HEK293T (cell line): ENCODE data around the gene DACH1.

Source experiments
- CTCF ChIA-PET: fragments of 350-600 bp; formaldehyde crosslinking; extraction: SDS; loops from one replicate; lab custom pipeline; 2021; ENCODE audit warnings: antibody characterized with exemption, inconsistent platforms; lab: Yijun Ruan, JAX
- POLR2A ChIA-PET: fragments of 350-600 bp; formaldehyde crosslinking; extraction: SDS; loops from one replicate; lab custom pipeline; 2020; ENCODE audit warnings: antibody characterized with exemption, inconsistent platforms; lab: Yijun Ruan, JAX
- DNase-seq: peaks from one replicate; pipeline ENCODE4 v3.0.0; 2012; ENCODE audit warnings: mixed read lengths; ENCODE audit errors: extremely low spot score
- ARNT ChIP-seq: fragments of 450-650 bp; IDR thresholded peaks from 2 replicates; pipeline ENCODE4 v1.6.1; 2017; ENCODE audit warnings: mild to moderate bottlenecking
- BHLHE40 ChIP-seq: fragments of 450-650 bp; IDR thresholded peaks from 2 replicates; pipeline ENCODE4 v1.6.1; 2016; ENCODE audit warnings: mild to moderate bottlenecking, moderate library complexity, borderline replicate concordance
- CTBP1 ChIP-seq: fragments of 450-650 bp; IDR thresholded peaks from 2 replicates; pipeline ENCODE4 v1.6.1; 2016; ENCODE audit warnings: borderline replicate concordance
- ELF4 ChIP-seq: fragments of 450-650 bp; IDR thresholded peaks from 2 replicates; pipeline ENCODE4 v1.6.1; 2017; ENCODE audit warnings: antibody characterized with exemption
- FOXA1 ChIP-seq: fragments of 450-650 bp; IDR thresholded peaks from 2 replicates; pipeline ENCODE4 v1.6.1; 2016; ENCODE audit warnings: mild to moderate bottlenecking
- FOXK2 ChIP-seq: fragments of 450-650 bp; IDR thresholded peaks from 2 replicates; pipeline ENCODE4 v1.6.1; 2016; ENCODE audit warnings: mild to moderate bottlenecking
- FOXM1 ChIP-seq: fragments of 450-650 bp; IDR thresholded peaks from 2 replicates; pipeline ENCODE4 v1.6.1; 2017; ENCODE audit warnings: mild to moderate bottlenecking, borderline replicate concordance
- HDGF ChIP-seq: fragments of 450-650 bp; IDR thresholded peaks from 2 replicates; pipeline ENCODE4 v1.6.1; 2017; ENCODE audit warnings: antibody characterized with exemption, borderline replicate concordance
- L3MBTL2 ChIP-seq: fragments of 450-650 bp; conservative IDR thresholded peaks from 2 replicates; pipeline ENCODE4 v1.6.1; 2016; ENCODE audit warnings: mild to moderate bottlenecking
- LEF1 ChIP-seq: fragments of 450-650 bp; IDR thresholded peaks from 2 replicates; pipeline ENCODE4 v1.6.1; 2017; ENCODE audit warnings: mild to moderate bottlenecking, borderline replicate concordance
- NFRKB ChIP-seq: fragments of 450-650 bp; IDR thresholded peaks from 2 replicates; pipeline ENCODE4 v1.6.1; 2016; ENCODE audit warnings: mild to moderate bottlenecking, moderate library complexity
- SP1 ChIP-seq: fragments of 450-650 bp; IDR thresholded peaks from 2 replicates; pipeline ENCODE4 v1.6.1; 2017
- SUZ12 ChIP-seq: fragments of 450-650 bp; IDR thresholded peaks from 2 replicates; pipeline ENCODE4 v1.6.1; 2016; ENCODE audit warnings: mild to moderate bottlenecking
- TARDBP ChIP-seq: fragments of 450-650 bp; IDR thresholded peaks from 2 replicates; pipeline ENCODE4 v1.6.1; 2016
- ZNF384 ChIP-seq: fragments of 450-650 bp; IDR thresholded peaks from 2 replicates; pipeline ENCODE4 v1.6.1; 2016
- TF ChIP-seq, protein P1 (sequence below): fragments of 450-650 bp; IDR thresholded peaks from 2 replicates; pipeline ENCODE4 v1.6.1; 2016

DACH1 gene

GRCh38 chr13:71632206-71632605, 234.8 kb downstream of the DACH1 start:
- TF ChIP-seq TARDBP, result no peak
- no peak for TF ChIP-seq L3MBTL2
- TF ChIP-seq CTBP1, result no peak
- TF ChIP-seq HDGF, result no peak
- no peak for TF ChIP-seq SUZ12
- TF ChIP-seq, protein P1, sequence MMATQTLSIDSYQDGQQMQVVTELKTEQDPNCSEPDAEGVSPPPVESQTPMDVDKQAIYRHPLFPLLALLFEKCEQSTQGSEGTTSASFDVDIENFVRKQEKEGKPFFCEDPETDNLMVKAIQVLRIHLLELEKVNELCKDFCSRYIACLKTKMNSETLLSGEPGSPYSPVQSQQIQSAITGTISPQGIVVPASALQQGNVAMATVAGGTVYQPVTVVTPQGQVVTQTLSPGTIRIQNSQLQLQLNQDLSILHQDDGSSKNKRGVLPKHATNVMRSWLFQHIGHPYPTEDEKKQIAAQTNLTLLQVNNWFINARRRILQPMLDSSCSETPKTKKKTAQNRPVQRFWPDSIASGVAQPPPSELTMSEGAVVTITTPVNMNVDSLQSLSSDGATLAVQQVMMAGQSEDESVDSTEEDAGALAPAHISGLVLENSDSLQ, result no peak
- no peak for TF ChIP-seq FOXM1
- no peak for TF ChIP-seq ARNT
- no peak for TF ChIP-seq NFRKB
- CTCF ChIA-PET, result no interaction called here
- DNase-seq, result no peak
- POLR2A ChIA-PET, result no interaction called here

GRCh38 chr13:71629167-71629566, 237.8 kb downstream of the DACH1 start:
- no peak for DNase-seq
- TF ChIP-seq SUZ12 (no peak), FOXM1 (no peak), HDGF (no peak), NFRKB (no peak), TARDBP (no peak), BHLHE40 (no peak), L3MBTL2 (no peak), ELF4 (no peak), SP1 (no peak), CTBP1 (no peak)
- TF ChIP-seq, protein P1, result no peak
- ChIA-PET CTCF (no interaction called here), POLR2A (no interaction called here)

DNA sequence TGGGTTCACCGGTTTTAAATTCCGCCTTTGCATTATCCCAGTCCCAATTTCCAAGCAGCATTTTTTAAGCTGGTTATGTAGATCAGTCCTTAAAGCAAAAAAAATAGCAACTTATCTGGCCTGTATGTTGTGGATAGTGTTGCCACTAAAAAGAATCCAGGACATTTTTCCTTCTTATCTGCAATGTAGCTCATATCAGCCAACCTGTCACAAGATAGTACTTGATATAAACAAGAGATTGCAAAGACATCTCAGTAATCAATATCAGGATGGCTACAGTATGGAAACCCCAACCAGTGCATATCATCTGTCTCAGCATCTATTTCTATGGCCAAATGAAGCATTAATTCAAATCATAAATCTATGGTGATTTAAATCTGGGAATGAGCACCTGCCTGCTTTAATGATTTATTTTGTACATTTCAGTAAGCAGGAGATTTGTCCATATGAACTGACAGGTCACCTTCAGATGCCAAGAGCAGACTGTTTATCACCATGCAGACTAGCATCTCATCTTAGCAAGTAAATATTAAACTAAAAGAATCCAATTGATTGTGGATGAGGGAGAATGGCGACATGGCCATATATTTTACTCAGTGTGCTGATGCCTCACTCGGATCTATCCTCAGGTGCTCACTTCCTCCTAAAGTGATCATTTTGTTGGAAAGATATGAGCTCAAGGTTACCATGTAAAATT, 240.4 kb downstream of the DACH1 start:
- TF ChIP-seq SUZ12 (no peak), HDGF (no peak), LEF1 (no peak), ZNF384 (no peak), L3MBTL2 (no peak), BHLHE40 (no peak), SP1 (no peak), ELF4 (no peak), ARNT (no peak), CTBP1 (no peak)
- TF ChIP-seq, protein P1, result no peak
- no peak for DNase-seq
- CTCF ChIA-PET, result no interaction called here
- POLR2A ChIA-PET, result interaction anchor here (1.0 kb wide), 1 partner anchor 241 kb away, joined by 4 read pairs; the partner anchor contains the start of gene DACH1

- POLR2A ChIA-PET, result interaction anchor here (1.4 kb wide), 1 partner anchor 239 kb away, joined by 3 read pairs; no protein-coding TSS in a partner anchor
- no peak for DNase-seq
- CTCF ChIA-PET, result interaction anchor here (0.7 kb wide), 1 partner anchor 899 kb away, joined by 3 read pairs; no protein-coding TSS in a partner anchor
- no peak for TF ChIP-seq BHLHE40
- TF ChIP-seq FOXK2, result no peak
- TF ChIP-seq SP1, result no peak
- TF ChIP-seq FOXA1, result no peak
- no peak for TF ChIP-seq TARDBP
- no peak for TF ChIP-seq CTBP1
These were observed 241.3 kb downstream of the DACH1 start for GRCh38 chr13:71625694-71626093.

GRCh38 chr13:71624653-71625600, 242.1 kb downstream of the DACH1 start:
- CTCF ChIA-PET, result interaction anchor here (0.7 kb wide), 1 partner anchor 898 kb away, joined by 3 read pairs; no protein-coding TSS in a partner anchor
- POLR2A ChIA-PET, result interaction anchor here (0.7 to 1.4 kb wide), 2 partner anchors 239 to 242 kb away, joined by 3 read pairs; partner anchors contain the start of gene DACH1
- no peak for DNase-seq
- TF ChIP-seq CTBP1 (0 out of 2 replicates have a peak, but pooled peaks have one; percentile 11), HDGF (no peak), FOXA1 (no peak)
- TF ChIP-seq, protein P1, result 0 out of 2 replicates have a peak, but pooled peaks have one; percentile 25
